ENCODE data around the gene SGPP2. TPM values are rescaled to one million over a fixed set of nuclear protein-coding genes. Genes with fewer than 3 reads are reported as not detected.

Gene SGPP2
- polyA plus RNA-seq, 1 donor (not counting 4 experiments of a cell fraction or from before 2014, with no cell fraction given), result 2.6 TPM

DNA sequence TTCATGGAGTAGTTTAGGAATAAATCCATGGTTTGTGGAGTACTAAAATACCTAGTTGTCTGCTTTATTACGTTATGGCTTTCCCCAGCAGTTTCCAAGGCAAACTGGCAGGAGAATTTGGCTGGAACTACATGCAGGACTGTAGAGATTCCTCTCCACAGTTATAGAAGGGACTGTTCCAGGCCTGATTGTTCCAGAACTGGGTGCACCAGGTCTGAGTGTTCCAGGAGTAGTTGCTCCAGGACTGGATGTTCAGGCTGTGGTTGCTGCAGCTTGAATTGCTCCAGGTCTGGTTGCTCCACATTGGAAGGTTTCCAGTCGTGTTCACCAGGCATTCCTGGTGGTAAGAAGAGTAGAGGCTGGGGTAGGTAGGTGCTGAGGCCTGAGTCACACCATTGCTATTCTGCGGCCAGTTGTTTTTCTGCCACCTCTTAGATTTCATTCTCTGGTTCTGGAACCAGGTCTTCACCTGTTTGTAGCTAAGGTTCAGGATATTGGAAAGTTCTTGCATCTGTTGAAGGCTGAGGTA, 28.1 kb downstream of the SGPP2 start:
- no peak for DNase-seq (ENCODE audit: low read depth, low spot score)
- Histone ChIP-seq H3K27ac (ENCODE audit: control insufficient read depth, insufficient read depth, low read length) (no peak overlapping the region), H3K4me2 (ENCODE audit: control insufficient read depth, extremely low read depth, insufficient read depth, low read depth, low read length) (no peak overlapping the region), H3K9me1 (ENCODE audit: control insufficient read depth, extremely low read depth, insufficient read depth, low read length) (no peaks in the 10 kb centered on the region), H4K20me1 (ENCODE audit: control insufficient read depth, extremely low read depth, insufficient read depth, low read length) (no peaks in the 10 kb centered on the region), H3K9ac (ENCODE audit: control insufficient read depth, extremely low read depth, insufficient read depth, low read length) (no peak overlapping the region), H3K27me3 (ENCODE audit: control insufficient read depth, extremely low read depth, insufficient read depth, low read length) (no peaks in the 10 kb centered on the region), H3K4me3 (ENCODE audit: control insufficient read depth in 2 of 3, extremely low read depth in 1 of 3, insufficient read depth in 2 of 3, low read depth in 1 of 3, low read length in 3 of 3) (no peak overlapping the region), H3K79me2 (ENCODE audit: control insufficient read depth, insufficient read depth, low read length) (no peaks in the 10 kb centered on the region), H3K36me3 (ENCODE audit: control insufficient read depth in 2 of 2, extremely low read depth in 1 of 2, insufficient read depth in 2 of 2, low read length in 2 of 2) (no peaks in the 10 kb centered on the region), H3K9me3 (ENCODE audit: control insufficient read depth, low read depth, low read length) (no peaks in the 10 kb centered on the region), H2AFZ (ENCODE audit: control insufficient read depth, low read length) (no peak overlapping the region), H3K4me1 (ENCODE audit: control insufficient read depth, extremely low read depth, insufficient read depth, low read length) (no peaks in the 10 kb centered on the region)
- TF ChIP-seq EZH2 (IDR thresholded peaks at IDR 0.05; ENCODE audit: low read length), result no peak
- TF ChIP-seq, protein P1, sequence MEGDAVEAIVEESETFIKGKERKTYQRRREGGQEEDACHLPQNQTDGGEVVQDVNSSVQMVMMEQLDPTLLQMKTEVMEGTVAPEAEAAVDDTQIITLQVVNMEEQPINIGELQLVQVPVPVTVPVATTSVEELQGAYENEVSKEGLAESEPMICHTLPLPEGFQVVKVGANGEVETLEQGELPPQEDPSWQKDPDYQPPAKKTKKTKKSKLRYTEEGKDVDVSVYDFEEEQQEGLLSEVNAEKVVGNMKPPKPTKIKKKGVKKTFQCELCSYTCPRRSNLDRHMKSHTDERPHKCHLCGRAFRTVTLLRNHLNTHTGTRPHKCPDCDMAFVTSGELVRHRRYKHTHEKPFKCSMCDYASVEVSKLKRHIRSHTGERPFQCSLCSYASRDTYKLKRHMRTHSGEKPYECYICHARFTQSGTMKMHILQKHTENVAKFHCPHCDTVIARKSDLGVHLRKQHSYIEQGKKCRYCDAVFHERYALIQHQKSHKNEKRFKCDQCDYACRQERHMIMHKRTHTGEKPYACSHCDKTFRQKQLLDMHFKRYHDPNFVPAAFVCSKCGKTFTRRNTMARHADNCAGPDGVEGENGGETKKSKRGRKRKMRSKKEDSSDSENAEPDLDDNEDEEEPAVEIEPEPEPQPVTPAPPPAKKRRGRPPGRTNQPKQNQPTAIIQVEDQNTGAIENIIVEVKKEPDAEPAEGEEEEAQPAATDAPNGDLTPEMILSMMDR (optimal IDR thresholded peaks at IDR 0.05 in 1 of 3, IDR thresholded peaks at IDR 0.05 in 1 of 3, conservative IDR thresholded peaks at IDR 0.05 in 1 of 3; ENCODE audit: extremely low read depth in 1 of 3, insufficient read depth in 2 of 3, low read length in 3 of 3), result no peak
- dilution Hi-C loops (cut with MboI; ENCODE audit: extremely low pct_ligation_motif_present, low sequenced_read_pairs), result no loop called here
- FAIRE-seq, result no peak

DNA sequence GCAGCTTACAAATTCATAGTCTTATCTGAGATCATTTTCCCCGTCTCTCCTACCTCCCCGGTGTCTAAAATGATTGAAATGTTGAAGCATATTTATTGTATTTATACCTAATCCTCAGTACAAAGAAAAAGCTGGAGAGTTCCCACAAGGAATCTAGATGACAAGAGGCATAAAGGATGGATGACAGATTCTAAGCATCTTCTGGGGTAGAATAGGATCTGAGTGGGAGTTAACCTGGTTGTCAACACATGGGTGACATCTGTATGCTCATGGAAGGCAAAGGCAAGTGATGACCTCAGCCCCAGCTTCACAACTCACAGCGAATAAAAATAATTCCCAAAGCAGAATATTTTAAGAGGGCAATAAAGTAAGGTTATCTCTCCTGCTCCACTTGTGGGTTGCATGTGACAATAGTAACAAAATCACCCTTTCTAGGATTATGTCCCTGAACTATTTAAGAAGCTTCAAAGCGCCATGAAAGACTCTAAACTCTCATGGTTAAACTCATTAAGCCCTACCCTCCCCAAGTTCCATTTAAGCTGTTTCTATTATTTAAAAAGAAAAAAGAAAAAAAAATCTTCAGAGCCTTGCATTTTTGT, 32.2 kb downstream of the SGPP2 start:
- Histone ChIP-seq H3K4me3 (ENCODE audit: control insufficient read depth in 2 of 3, extremely low read depth in 1 of 3, insufficient read depth in 2 of 3, low read depth in 1 of 3, low read length in 3 of 3) (no peak overlapping the region), H3K36me3 (ENCODE audit: control insufficient read depth in 2 of 2, extremely low read depth in 1 of 2, insufficient read depth in 2 of 2, low read length in 2 of 2) (no peaks in the 10 kb centered on the region), H3K4me2 (ENCODE audit: control insufficient read depth, extremely low read depth, insufficient read depth, low read depth, low read length) (no peak overlapping the region), H3K9me1 (ENCODE audit: control insufficient read depth, extremely low read depth, insufficient read depth, low read length) (no peaks in the 10 kb centered on the region), H3K4me1 (ENCODE audit: control insufficient read depth, extremely low read depth, insufficient read depth, low read length) (no peaks in the 10 kb centered on the region), H4K20me1 (ENCODE audit: control insufficient read depth, extremely low read depth, insufficient read depth, low read length) (no peaks in the 10 kb centered on the region), H3K9ac (ENCODE audit: control insufficient read depth, extremely low read depth, insufficient read depth, low read length) (no peak overlapping the region), H3K27ac (ENCODE audit: control insufficient read depth, insufficient read depth, low read length) (no peak overlapping the region), H3K27me3 (ENCODE audit: control insufficient read depth, extremely low read depth, insufficient read depth, low read length) (no peaks in the 10 kb centered on the region), H2AFZ (ENCODE audit: control insufficient read depth, low read length) (no peak overlapping the region), H3K9me3 (ENCODE audit: control insufficient read depth, low read depth, low read length) (no peaks in the 10 kb centered on the region), H3K79me2 (ENCODE audit: control insufficient read depth, insufficient read depth, low read length) (no peaks in the 10 kb centered on the region)
- TF ChIP-seq EZH2 (IDR thresholded peaks at IDR 0.05; ENCODE audit: low read length), result no peak
- TF ChIP-seq, protein P1 (optimal IDR thresholded peaks at IDR 0.05 in 1 of 3, IDR thresholded peaks at IDR 0.05 in 1 of 3, conservative IDR thresholded peaks at IDR 0.05 in 1 of 3; ENCODE audit: extremely low read depth in 1 of 3, insufficient read depth in 2 of 3, low read length in 3 of 3), result no peak
- DNase-seq (ENCODE audit: low read depth, low spot score) (no peak), FAIRE-seq (no peak)
- dilution Hi-C loops (cut with MboI; ENCODE audit: extremely low pct_ligation_motif_present, low sequenced_read_pairs), result no loop called here
